ENCODE data around the gene LRRN3.

The LRRN3 gene

GRCh38 chr7:111080495-111081105 is 10.3 kb upstream of the LRRN3 start:
- DNase-seq (ENCODE audit: low spot score), result no peak

GRCh38 chr7:111081546-111082267 is 9.2 kb upstream of the LRRN3 start:
- DNase-seq (ENCODE audit: low spot score), result no peak

GRCh38 chr7:111082351-111082750 is 8.6 kb upstream of the LRRN3 start:
- DNase-seq (ENCODE audit: low spot score), result no peak

GRCh38 chr7:111083413-111083812 is 7.5 kb upstream of the LRRN3 start:
- DNase-seq (ENCODE audit: low spot score), result no peak

GRCh38 chr7:111085356-111085755 is 5.6 kb upstream of the LRRN3 start:
- DNase-seq (ENCODE audit: low spot score), result no peak

- DNase-seq (ENCODE audit: low spot score), result no peak
These were observed 4.4 kb upstream of the LRRN3 start for GRCh38 chr7:111086532-111086931.

GRCh38 chr7:111088328-111088727 is 2.6 kb upstream of the LRRN3 start:
- no peak for DNase-seq (ENCODE audit: low spot score)

- no peak for DNase-seq (ENCODE audit: low spot score)
These were observed 1.0 kb upstream of the LRRN3 start for GRCh38 chr7:111089822-111090426.

GRCh38 chr7:111091593-111092358 is 849 bp downstream of the LRRN3 start:
- DNase-seq (ENCODE audit: low spot score), result no peak

- DNase-seq (ENCODE audit: low spot score), result no peak
These were observed 1.7 kb downstream of the LRRN3 start for GRCh38 chr7:111092406-111093236.

- no peak for DNase-seq (ENCODE audit: low spot score)
These were observed 2.6 kb downstream of the LRRN3 start for GRCh38 chr7:111093496-111093895.

GRCh38 chr7:111094419-111094818 is 3.5 kb downstream of the LRRN3 start:
- no peak for DNase-seq (ENCODE audit: low spot score)

- DNase-seq (ENCODE audit: low spot score), result no peak
These were observed 6.1 kb downstream of the LRRN3 start for GRCh38 chr7:111096997-111097396.

GRCh38 chr7:111098011-111098925 is 7.3 kb downstream of the LRRN3 start:
- DNase-seq (ENCODE audit: low spot score), result peak; percentile 37

- DNase-seq (ENCODE audit: low spot score), result no peak
These were observed 8.0 kb downstream of the LRRN3 start for GRCh38 chr7:111098926-111099250.

GRCh38 chr7:111101856-111102646 is 11.1 kb downstream of the LRRN3 start:
- DNase-seq (ENCODE audit: low spot score), result no peak

- DNase-seq (ENCODE audit: low spot score), result no peak
These were observed 12.2 kb downstream of the LRRN3 start for GRCh38 chr7:111103136-111103535.

GRCh38 chr7:111103678-111104274 is 12.8 kb downstream of the LRRN3 start:
- DNase-seq (ENCODE audit: low spot score), result no peak

- no peak for DNase-seq (ENCODE audit: low spot score)
These were observed 13.8 kb downstream of the LRRN3 start for GRCh38 chr7:111104710-111105109.

- DNase-seq (ENCODE audit: low spot score), result no peak
These were observed 14.3 kb downstream of the LRRN3 start for GRCh38 chr7:111105269-111105668.
